ENCODE results near the gene SLC23A3. TPM values are rescaled to one million over a fixed set of nuclear protein-coding genes. Genes with fewer than 3 reads are reported as not detected.

Gene SLC23A3
- polyA plus RNA-seq, 3 donors = 1.1 TPM; not detected in 2

DNA sequence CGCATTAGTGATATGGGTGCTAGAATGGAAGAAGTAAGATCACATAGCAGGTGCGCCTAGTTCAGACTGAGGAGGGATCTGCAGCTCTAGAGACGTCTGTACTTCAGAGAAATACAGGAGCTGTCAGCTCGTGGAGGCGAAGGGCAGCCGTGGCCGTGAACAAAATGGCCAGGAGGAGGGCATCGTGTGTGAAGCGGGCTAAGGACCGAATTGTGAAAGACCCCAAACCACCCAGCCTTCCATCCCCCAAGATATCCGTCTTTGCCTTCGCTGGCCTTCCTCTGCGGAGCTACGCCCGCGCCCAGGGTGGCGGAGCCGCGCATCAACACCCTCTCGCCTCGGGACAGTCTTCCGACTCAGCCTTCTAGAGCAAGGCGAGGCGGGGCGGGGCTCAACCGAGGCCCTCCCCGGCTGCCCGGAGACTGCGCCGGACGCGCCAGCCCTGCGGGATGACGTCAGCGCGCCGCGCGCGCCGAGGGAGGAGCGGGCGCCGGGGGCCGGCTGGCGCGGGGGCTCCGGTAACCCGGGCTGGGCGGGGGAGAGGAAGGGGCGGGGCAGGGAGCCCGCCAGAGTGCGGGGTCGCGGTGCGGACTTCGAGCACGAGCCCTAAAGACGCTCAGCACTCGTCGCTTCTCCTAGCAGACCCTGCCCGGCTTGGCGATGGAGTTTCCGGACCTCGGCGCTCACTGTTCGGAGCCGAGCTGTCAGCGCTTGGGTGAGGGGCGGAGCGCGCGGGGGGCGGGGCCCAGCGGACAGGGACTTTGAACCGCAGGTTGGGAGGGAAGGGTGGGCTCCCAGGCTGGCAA is 36.7 kb upstream of the SLC23A3 start, which contains the start of gene ZFAND2B:
Gene ZFAND2B (plus strand): TSS at position 455 of the 806 bp plus-strand sequence. CDS start 206 bp downstream, at position 661.
- no peak for TF ChIP-seq CTCF (IDR thresholded peaks at IDR 0.05)
- Histone ChIP-seq H3K79me2 (ENCODE audit: insufficient read depth, low read length) (no peaks in the 10 kb centered on the region), H3K9me3 (replicated peaks in 1 of 2; ENCODE audit: control insufficient read depth in 1 of 2, insufficient read depth in 1 of 2, low read length in 2 of 2) (peaks cover 0 to 4% of the 10 kb centered on the region in 2 donors), H3K27ac (ENCODE audit: low read depth in 1 of 2, low read length in 2 of 2) (peak within 1 kb of the TSS; percentile 79 to 91), H3K27me3 (ENCODE audit: control insufficient read depth in 2 of 2, insufficient read depth in 2 of 2, low read length in 2 of 2) (no peaks in the 10 kb centered on the region), H3K4me3 (replicated peaks in 1 of 3; ENCODE audit: low read depth in 2 of 3, low read length in 3 of 3) (peak within 1 kb of the TSS; percentile 78 to 85 (median 83)), H3K36me3 (replicated peaks in 1 of 2; ENCODE audit: control insufficient read depth in 1 of 2, insufficient read depth in 2 of 2, low read length in 2 of 2) (peaks cover 16 to 31% of the 10 kb centered on the region in 2 donors), H3K4me2 (replicated peaks; ENCODE audit: extremely low read depth, low read length, poor library complexity, severe bottlenecking) (peak within 1 kb of the TSS; percentile 91), H3K9ac (ENCODE audit: insufficient read depth, low read length, poor library complexity, severe bottlenecking) (peak within 1 kb of the TSS; percentile 78), H4K20me1 (ENCODE audit: insufficient read depth, low read length) (peaks cover 10% of the 10 kb centered on the region), H2AFZ (ENCODE audit: insufficient read depth, low read depth, low read length, poor library complexity, severe bottlenecking) (peak within 1 kb of the TSS; percentile 93), H3K4me1 (ENCODE audit: control insufficient read depth in 1 of 2, insufficient read depth in 2 of 2, low read length in 2 of 2) (peaks cover 19 to 21% of the 10 kb centered on the region in 2 donors)
- Mint-ChIP-seq H3K4me3 (peak within 1 kb of the TSS; percentile 86 to 98), H3K36me3 (peaks cover 26 to 33% of the 10 kb centered on the region in 2 donors), H3K4me1 (peaks cover 39% of the 10 kb centered on the region), H3K27ac (peak within 1 kb of the TSS; percentile 87 to 96 (median 92)), H3K27me3 (ENCODE audit: low read depth in 3 of 3) (peaks cover 2 to 3% (median 2%) of the 10 kb centered on the region in 3 donors), H3K9me3 (peaks cover 2 to 8% (median 4%) of the 10 kb centered on the region in 7 donors)
- WGBS (ENCODE audit: insufficient coverage) = under 1% methylated on average over 62 of the region's 76 CpGs
- intact Hi-C loops (cut with micrococcal nuclease) = loop anchor here in 1 of 2 donors (2.0 kb wide), 1 partner anchor 28 kb away; the partner anchor contains the start of gene RETREG2
- peak; percentile 87 to 91 (median 88) for DNase-seq

DNA sequence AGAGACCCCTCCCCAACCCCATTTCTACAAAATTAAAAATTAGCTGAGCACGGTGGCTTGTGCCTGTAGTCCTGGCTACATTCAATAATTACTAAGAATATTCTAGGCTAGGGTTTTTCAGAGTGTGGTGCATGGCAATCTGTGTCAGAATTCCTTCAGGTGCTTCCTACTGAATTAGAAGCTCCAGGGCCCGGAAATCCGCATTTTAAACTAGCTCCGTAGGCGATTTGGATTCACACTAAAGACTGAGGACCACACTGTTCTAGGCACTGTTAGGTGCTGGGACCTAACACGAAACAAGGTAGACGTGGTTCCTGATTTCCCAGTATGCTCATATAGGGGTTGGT is 36.1 kb upstream of the SLC23A3 start:
- peak overlapping the region; percentile 73 to 85 (median 78) for H3K4me3 ChIP-seq (replicated peaks in 1 of 3; ENCODE audit: low read depth in 2 of 3, low read length in 3 of 3)
- peak overlapping the region; percentile 86 to 98 for H3K4me3 Mint-ChIP-seq
- peak overlapping the region; percentile 91 for H3K4me2 ChIP-seq (replicated peaks; ENCODE audit: extremely low read depth, low read length, poor library complexity, severe bottlenecking)
- H3K9me3 Mint-ChIP-seq = peaks cover 2 to 8% (median 4%) of the 10 kb centered on the region in 7 donors
- peak overlapping the region; percentile 93 for H2AFZ ChIP-seq (ENCODE audit: insufficient read depth, low read depth, low read length, poor library complexity, severe bottlenecking)
- H3K36me3 ChIP-seq (replicated peaks in 1 of 2; ENCODE audit: control insufficient read depth in 1 of 2, insufficient read depth in 2 of 2, low read length in 2 of 2) = peaks cover 16 to 31% of the 10 kb centered on the region in 2 donors
- intact Hi-C loops (cut with micrococcal nuclease) = loop anchor here in 1 of 2 donors (2.0 kb wide), 1 partner anchor 27 kb away; the partner anchor contains the start of gene RETREG2
- H3K4me1 Mint-ChIP-seq = peaks cover 35% of the 10 kb centered on the region
- peak overlapping the region; percentile 87 to 96 (median 92) for H3K27ac Mint-ChIP-seq
- H3K36me3 Mint-ChIP-seq = peaks cover 26 to 30% of the 10 kb centered on the region in 2 donors
- no peaks in the 10 kb centered on the region for H3K79me2 ChIP-seq (ENCODE audit: insufficient read depth, low read length)
- no peak for TF ChIP-seq CTCF (IDR thresholded peaks at IDR 0.05)
- peak overlapping the region; percentile 79 to 91 for H3K27ac ChIP-seq (ENCODE audit: low read depth in 1 of 2, low read length in 2 of 2)
- WGBS (ENCODE audit: insufficient coverage) = 16% methylated on average over 6 of the region's 7 CpGs
- no peaks in the 10 kb centered on the region for H3K27me3 ChIP-seq (ENCODE audit: control insufficient read depth in 2 of 2, insufficient read depth in 2 of 2, low read length in 2 of 2)
- H3K4me1 ChIP-seq (ENCODE audit: control insufficient read depth in 1 of 2, insufficient read depth in 2 of 2, low read length in 2 of 2) = peaks cover 17 to 21% of the 10 kb centered on the region in 2 donors
- peaks cover 10% of the 10 kb centered on the region for H4K20me1 ChIP-seq (ENCODE audit: insufficient read depth, low read length)
- H3K27me3 Mint-ChIP-seq (ENCODE audit: low read depth in 3 of 3) = peaks cover 2 to 3% (median 2%) of the 10 kb centered on the region in 3 donors
- peaks cover 0 to 4% of the 10 kb centered on the region in 2 donors for H3K9me3 ChIP-seq (replicated peaks in 1 of 2; ENCODE audit: control insufficient read depth in 1 of 2, insufficient read depth in 1 of 2, low read length in 2 of 2)
- DNase-seq = peak in 1 of 3 donors; percentile 20
- H3K9ac ChIP-seq (ENCODE audit: insufficient read depth, low read length, poor library complexity, severe bottlenecking) = peak overlapping the region; percentile 78
